ENCODE data around the gene PTPRM. TPM values are rescaled to one million over a fixed set of nuclear protein-coding genes. Genes with fewer than 3 reads are reported as not detected.
"Not testable (repeated sequence)": the region's sequence is repeated elsewhere in the genome, so short reads cannot be mapped to it uniquely, and the experiment has no call there.

Gene PTPRM
- total RNA-seq, 2 donors from 2014 or later = 12.3 to 15.9 TPM

- ATAC-seq = no peak
- no peak for DNase-seq
- intact Hi-C loops (cut with DNase I, micrococcal nuclease) = no loop called here
These were observed 462.6 kb downstream of the PTPRM start for GRCh38 chr18:8029731-8030130.

GRCh38 chr18:8030201-8030600, 463.1 kb downstream of the PTPRM start:
- no peak for ATAC-seq
- no peak for DNase-seq
- intact Hi-C loops (cut with DNase I, micrococcal nuclease) = no loop called here

- DNase-seq (no peak), ATAC-seq (no peak)
- intact Hi-C loops (cut with DNase I, micrococcal nuclease) = no loop called here
These were observed 464.4 kb downstream of the PTPRM start for GRCh38 chr18:8031496-8031895.

DNA sequence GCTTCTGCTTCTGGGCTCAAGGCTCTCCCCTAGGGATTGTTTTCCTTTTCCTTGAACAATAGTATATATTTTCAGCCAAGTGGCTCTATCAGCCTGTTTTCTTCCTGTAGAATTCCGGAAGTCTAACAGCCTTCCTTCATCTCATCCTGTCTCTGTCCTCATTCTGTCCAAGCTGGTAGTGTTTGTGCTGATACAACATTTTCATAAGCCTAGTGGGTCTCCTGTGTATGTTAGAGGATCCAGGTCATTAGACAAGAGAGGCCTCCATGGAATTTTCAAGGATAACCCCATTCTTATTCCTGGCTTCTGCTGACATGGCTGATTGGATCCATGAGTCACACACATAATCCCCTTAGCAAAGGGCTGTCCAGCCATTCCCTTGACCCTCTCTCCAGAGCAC, 467.6 kb downstream of the PTPRM start:
- no peak for DNase-seq
- ATAC-seq = no peak
- intact Hi-C loops (cut with DNase I, micrococcal nuclease) = no loop called here

DNA sequence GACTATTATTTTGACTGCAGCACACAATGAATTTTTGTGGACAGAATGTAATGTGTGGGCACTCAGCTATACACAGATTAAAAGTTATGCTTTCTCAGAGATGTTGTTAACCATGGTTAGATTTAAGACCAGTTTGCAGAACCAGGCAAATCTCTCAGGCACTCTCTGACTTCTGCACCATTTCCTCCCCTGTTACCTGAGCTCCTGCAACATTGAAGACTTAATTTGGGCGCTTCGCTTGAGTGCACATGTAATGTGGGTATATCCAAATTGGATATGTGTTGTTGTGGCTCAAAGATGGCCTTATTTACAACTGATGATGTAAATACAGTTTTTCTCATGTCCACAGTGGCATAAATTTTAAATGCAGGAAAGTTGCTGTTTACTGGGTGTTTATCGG, 469.4 kb downstream of the PTPRM start:
- intact Hi-C loops (cut with DNase I, micrococcal nuclease) = no loop called here
- ATAC-seq (no peak), DNase-seq (no peak)

DNA sequence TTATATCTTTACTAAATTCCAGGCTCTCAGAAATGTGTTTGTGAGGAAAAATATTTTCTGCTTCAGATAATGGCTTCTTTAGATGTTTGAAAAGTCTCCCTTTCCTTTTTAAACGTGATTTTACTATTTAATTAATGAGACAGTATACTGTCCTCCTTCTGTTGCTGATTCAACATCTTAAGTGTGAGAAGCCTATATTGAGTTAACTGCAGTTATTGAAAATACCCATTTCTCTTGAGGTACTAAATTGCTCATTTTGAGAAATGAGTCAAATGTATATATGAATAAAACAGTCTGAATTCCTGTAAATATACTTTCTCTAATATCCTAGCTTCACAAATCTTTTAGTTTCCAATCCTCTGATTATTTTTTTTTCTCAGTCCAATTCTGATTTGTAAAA, 470.2 kb downstream of the PTPRM start:
- ATAC-seq (no peak), DNase-seq (no peak)
- intact Hi-C loops (cut with DNase I, micrococcal nuclease) = no loop called here

DNA sequence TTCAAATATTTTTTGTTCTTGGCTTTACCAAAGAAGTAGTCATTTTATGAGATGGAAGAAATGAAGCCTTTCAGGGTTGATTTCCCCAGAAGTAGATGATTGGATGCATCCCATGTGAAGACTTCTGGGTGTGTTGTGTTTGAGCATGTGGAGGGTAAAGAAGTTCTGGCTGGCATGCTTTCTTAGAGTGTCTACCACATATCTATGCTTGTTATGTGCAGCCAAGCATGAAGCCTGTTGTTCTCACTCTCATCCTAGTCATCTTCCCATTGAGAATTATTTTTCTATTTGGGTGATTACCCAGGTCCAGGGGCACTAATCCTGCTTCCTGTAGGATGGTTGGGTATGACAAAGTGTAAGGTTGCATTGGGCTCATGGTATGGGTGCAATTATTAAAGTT, 472.9 kb downstream of the PTPRM start:
- intact Hi-C loops (cut with DNase I, micrococcal nuclease) = no loop called here
- ATAC-seq (no peak), DNase-seq (no peak)

- no peak for ATAC-seq
- intact Hi-C loops (cut with DNase I, micrococcal nuclease) = no loop called here
These were observed 474.5 kb downstream of the PTPRM start for GRCh38 chr18:8041526-8042111.

DNA sequence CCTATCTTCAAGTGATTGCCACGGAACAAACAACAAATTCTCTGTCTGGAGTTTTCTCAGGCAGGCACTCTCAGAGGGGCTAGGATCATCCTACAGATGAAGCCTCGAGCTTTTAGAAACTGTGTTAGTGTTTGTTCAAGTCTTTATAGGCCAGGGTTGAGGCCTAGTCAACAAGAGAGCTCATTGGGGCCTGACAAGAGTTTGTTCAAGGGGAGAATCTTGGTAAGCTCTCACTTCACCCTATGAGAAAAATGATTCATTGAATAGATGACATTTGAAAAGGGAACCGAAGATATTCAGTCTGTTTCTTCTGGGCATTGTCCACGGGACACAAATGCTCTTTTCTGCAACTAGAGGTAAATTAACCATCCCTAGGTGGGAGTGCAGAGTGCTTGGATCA, 476.9 kb downstream of the PTPRM start:
- no peak for ATAC-seq
- DNase-seq = no peak
- intact Hi-C loops (cut with DNase I, micrococcal nuclease) = no loop called here

More at GRCh38 chr18:8041526-8042111, 474.5 kb downstream of the PTPRM start:
- no peak for DNase-seq

DNA sequence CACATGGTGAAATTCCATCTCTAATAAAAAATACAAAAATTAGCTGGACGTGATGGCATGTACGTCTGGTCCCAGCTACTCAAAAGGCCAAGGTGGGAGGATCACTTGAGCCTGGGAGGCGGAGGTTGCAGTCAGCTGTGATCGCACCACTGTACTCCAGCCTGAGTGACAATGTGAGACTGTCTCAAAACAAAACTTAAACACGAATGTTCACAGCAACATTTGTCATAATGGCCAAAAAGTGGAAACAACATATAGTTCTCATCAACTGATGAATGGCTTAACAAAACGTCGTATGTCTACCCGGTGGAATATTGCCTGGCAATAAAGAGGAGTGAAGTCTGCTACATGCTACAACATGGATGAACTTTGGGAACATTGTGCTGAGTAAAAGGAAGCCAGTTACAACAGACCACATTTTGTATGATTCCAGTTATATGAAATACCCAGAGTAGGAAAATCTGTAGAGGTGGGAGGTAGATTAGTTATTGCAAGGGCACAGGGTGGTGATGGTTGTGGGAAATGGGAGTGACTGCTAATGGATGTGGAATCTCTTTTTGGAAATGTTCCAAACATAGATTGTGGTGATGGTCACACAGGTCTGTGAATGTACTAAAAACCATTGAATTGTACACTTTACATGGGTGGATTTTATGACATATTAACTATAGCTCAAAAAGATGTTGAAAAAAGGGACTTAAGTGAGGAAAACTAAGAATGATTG, 478.2 kb downstream of the PTPRM start:
- intact Hi-C loops (cut with DNase I, micrococcal nuclease) = no loop called here
- no peak for DNase-seq
- ATAC-seq = no peak

DNA sequence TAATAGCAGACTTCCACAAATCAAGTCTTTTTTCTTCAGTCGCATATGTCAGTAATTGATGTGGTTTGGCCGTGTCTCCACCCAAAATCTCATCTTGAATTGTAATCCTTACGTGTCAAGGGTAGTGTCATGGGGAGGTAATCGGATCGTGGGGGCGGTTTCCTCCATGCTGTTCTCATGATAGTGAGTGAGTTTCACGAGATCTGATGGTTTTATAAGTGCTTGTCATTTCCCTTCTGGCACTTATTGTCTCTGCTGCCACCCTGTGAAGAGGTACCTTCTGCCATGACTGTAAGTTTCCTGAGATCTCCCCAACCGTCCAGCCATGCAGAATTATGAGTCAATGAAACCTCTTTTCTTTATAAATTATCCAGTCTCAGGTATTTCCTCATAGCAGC, 478.8 kb downstream of the PTPRM start:
- no peak for ATAC-seq
- no peak for DNase-seq
- intact Hi-C loops (cut with DNase I, micrococcal nuclease) = no loop called here

- ATAC-seq = no peak
- no peak for DNase-seq
- intact Hi-C loops (cut with DNase I, micrococcal nuclease) = no loop called here
These were observed 479.3 kb downstream of the PTPRM start for GRCh38 chr18:8046441-8046840.

DNA sequence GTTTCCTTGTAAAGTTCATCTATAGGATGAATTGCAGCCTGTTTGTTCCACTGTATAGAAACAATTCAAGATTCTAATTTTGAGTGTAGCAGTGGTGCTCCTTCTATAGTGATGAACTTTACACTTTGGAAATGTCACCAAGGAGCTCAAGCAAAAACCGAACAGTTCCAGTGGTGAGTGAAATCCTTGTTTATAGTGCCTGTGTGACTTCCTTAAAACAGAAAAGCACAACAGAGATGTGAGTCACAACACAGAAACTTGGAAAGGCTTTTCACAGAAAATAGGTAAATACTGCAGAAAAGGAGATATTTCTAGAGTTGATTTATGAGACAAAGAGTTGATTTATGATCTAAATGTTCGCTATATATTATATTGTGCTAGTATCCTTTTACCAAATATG, 482.0 kb downstream of the PTPRM start:
- no peak for ATAC-seq
- intact Hi-C loops (cut with DNase I, micrococcal nuclease) = no loop called here
- no peak for DNase-seq

DNA sequence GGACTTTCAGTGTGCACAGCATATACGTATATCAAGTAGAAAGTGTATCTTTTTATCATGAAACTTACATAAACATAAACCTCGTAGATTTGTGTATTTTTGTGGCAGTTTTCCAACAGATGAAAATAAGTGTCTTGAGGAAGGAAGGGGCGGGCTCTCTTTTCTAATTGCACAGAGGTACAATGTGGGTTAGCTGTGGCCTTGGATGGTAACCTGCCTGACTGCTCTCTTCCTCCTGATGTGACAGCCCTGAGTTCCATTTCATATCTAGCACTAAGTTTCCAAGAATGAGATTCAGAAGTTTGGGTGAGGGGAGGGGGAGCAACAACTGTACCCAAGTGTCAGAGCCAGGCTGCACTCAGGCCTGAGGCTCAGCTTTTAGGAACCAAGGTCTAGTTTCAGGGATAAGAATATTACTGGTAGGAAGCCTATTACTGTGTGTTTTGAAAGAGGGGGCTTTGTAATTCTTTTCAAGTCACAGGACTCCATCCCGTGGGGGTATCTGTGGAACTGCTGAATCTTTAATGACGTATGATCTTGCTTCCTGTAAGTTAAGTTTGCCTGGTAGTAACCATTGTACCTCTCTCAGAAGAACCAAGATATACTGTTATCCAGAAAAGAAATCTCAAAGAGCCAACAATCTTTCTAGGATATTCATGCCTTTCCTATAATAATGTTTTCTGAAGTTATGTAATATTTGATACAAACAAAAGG, 483.7 kb downstream of the PTPRM start:
- ATAC-seq (no peak), DNase-seq (no peak)
- intact Hi-C loops (cut with DNase I, micrococcal nuclease) = no loop called here

DNA sequence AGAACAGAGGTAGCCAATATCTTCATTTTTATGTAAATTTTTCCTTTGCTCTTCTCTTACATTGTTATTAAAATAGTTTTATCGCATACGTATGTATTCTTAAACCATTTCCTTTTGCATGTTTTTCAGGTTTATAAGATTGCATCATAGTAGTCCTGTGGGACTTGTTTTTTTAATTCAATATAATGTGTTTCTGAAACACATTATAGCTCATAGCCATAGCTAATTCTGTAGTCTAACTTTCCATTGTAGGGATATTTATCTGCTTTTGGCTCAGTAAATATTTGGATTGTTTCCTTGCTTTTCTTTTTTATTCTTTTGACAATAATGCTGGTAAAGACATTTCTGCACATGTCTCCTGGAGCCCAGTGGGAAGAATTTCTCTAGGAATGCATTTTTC, 484.3 kb downstream of the PTPRM start:
- no peak for ATAC-seq
- intact Hi-C loops (cut with DNase I, micrococcal nuclease) = no loop called here
- DNase-seq = no peak

DNA sequence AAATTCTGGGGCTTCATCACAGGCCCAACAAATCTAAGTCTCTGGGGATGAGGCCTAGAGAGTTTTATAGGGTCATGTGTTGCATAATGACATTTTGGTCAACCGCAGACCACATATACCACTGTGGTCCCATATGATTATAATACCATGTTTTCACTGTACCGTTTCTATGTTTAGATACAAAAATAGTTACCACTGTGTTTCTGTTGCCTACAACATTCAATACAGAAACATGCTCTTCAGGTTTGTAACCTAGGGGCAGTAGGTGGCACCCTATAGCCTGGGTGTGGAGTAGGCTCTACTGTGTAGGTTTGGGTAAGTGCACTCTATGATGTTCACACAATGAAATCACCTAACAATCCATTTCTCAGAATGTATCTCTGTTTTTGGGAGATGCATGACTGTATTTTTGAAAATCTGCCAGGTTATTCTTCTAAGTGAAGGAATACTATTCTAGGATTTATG, 485.2 kb downstream of the PTPRM start:
- DNase-seq = no peak
- intact Hi-C loops (cut with DNase I, micrococcal nuclease) = no loop called here
- ATAC-seq = peak; percentile 37

- no peak for DNase-seq
- ATAC-seq = no peak
- intact Hi-C loops (cut with DNase I, micrococcal nuclease) = no loop called here
These were observed 489.6 kb downstream of the PTPRM start for GRCh38 chr18:8056723-8057122.

DNA sequence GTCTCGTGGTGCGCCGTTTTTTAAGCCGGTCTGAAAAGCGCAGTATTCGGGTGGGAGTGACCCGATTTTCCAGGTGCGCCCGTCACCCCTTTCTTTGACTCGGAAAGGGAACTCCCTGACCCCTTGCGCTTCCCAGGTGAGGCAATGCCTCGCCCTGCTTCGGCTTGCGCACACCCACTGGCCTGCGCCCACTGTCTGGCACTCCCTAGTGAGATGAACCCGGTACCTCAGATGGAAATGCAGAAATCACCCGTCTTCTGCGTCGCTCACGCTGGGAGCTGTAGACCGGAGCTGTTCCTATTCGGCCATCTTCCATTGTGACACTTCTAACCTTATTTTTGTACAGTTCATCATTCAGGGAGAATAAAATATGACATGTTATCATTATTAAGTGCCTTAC, 496.0 kb downstream of the PTPRM start:
- DNase-seq; intact Hi-C loops (cut with DNase I, micrococcal nuclease): not testable (repeated sequence)
- ATAC-seq = peak; percentile 26

DNA sequence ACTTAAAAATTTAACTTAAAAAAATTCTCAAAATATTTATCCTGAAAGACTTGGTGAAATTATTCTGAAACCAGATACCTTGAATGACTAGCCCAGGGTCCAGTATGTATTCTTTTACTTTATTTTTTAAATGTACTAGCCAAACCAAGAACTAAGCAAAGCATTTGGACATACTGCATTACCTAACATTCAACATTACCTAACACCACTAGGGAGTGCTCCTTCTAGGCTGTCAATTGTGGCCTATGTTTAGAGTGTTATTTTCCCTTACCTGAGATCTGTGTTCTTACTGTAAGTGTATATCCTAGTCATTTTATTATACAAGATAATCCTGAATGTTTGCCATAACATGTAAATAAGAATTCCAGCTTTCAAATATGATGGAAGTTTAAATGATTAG, 496.6 kb downstream of the PTPRM start:
- intact Hi-C loops (cut with DNase I, micrococcal nuclease) = no loop called here
- ATAC-seq (peak; percentile 56), DNase-seq (no peak)

DNA sequence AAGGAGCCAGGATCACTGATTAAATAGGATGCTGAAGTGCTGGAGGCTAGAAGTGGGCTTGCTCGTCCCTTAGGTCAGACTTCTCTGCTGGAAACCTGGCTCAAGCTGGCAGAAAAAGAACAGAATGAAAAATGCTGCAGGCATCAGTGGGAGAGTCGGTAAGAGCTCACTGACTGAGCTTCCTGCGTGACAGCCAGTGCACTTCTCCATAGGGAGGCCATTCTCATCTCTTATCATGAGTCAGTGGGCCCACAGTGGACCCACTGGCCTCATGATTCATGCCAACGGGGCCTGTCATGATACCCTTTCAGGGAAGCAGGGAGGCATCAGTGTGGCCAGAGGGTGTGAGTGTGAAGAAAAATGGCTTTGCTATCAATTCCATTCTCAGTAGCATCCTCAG, 498.2 kb downstream of the PTPRM start:
- ATAC-seq = no peak

More for the DNA sequence above, 498.2 kb downstream of the PTPRM start:
- DNase-seq = no peak
- intact Hi-C loops (cut with DNase I, micrococcal nuclease) = no loop called here
